Right lobe of liver (tissue), 6 donors: ENCODE results near the gene KPNA2. TPM values are rescaled to one million over a fixed set of nuclear protein-coding genes. Genes with fewer than 3 reads are reported as not detected.

Experiments used
- ATAC-seq, 4 donors: fragments of 200-7000 bp; cut with Tn5 transposase; one replicate each; pipeline ENCODE4 v1.9.1; 2020; ENCODE audit warnings: mild to moderate bottlenecking in 4 of 4, moderate library complexity in 4 of 4
- DNase-seq, 3 donors: peaks; one replicate each; pipeline ENCODE4 v3.0.0-alpha.2; 2020
- H3K27ac ChIP-seq, 3 donors: fragments of 200-600 bp; one replicate each; pipeline ENCODE4 v1.8.0; 2022
- H3K27me3 ChIP-seq, 2 donors: fragments of 200-600 bp; one replicate each; pipeline ENCODE4 v1.8.0; 2022
- H3K36me3 ChIP-seq, 4 donors: fragments of 200-600 bp; sonication (generic) in 1 of 4; one replicate each; pipeline versions ENCODE4 v1.5.1 to v1.8.0; 2017 to 2022; ENCODE audit warnings: control low read depth in 1 of 4
- H3K4me1 ChIP-seq, 4 donors: fragments of 200-600 bp; sonication (generic) in 1 of 4; one replicate each; pipeline versions ENCODE4 v1.5.1 to v1.8.0; 2017 to 2022; ENCODE audit warnings: control low read depth in 1 of 4
- H3K4me3 ChIP-seq, 3 donors: fragments of 200-600 bp; one replicate each; pipeline ENCODE4 v1.8.0; 2022
- H3K9me3 ChIP-seq, 4 donors: fragments of 200-600 bp; sonication (generic) in 1 of 4; one replicate each; pipeline versions ENCODE4 v1.5.1 to v1.8.0; 2017 to 2022; ENCODE audit warnings: control low read depth in 1 of 4
- POLR2A ChIP-seq: fragments of 450-650 bp; IDR thresholded peaks from one replicate; pipeline ENCODE4 v1.6.1; 2017; ENCODE audit warnings: antibody characterized with exemption, mild to moderate bottlenecking
- WGBS: methylation state at CpG from one replicate; pipeline ENCODE4 v1.1.6; 2018; ENCODE audit warnings: low coverage, low lambda C conversion rate; ENCODE audit not compliant: insufficient coverage; ENCODE audit errors: missing lambda C conversion rate; 5-methylcytosine and 5-hydroxymethylcytosine counted together
- intact Hi-C, 2 donors: fragments of 100-400 bp; cut with DNase I; formaldehyde crosslinking; loops; one replicate each; pipeline versions ENCODE4 v1.11.2 to v1.14.1; 2022
- total RNA-seq, 6 experiments: library from RNA; depleted of rRNA in 2 of 6; stranded (reverse); fragments of >200 nt in 2 of 6; fragmentation: NEBNext Ultra II Directional in 3 of 6; extraction: Animal tissue kit (Norgen Biotek cat#: 25700) in 3 of 6; gene quantifications; one replicate each; pipeline versions ENCODE4 v1.1.0 to v1.2.4, GENCODE V29; 2016 to 2023
- TF ChIP-seq, protein P1 (sequence below), 4 donors: fragments of 200-600 bp in 3 of 4; fragments of 450-650 bp in 1 of 4; IDR thresholded peaks; one replicate each; pipeline versions ENCODE4 v1.5.1 to v1.8.0; 2016 to 2022; ENCODE audit warnings: antibody characterized with exemption in 4 of 4, mild to moderate bottlenecking in 2 of 4
- donor health status: DM: no; HTN: yes; CAD: no.
- donor health status: DM: no; HTN: no; CAD: no.
- donor health status: DM: no; HTN: no; CAD: no.
- donor health status: DM: no; HTN: yes; CAD: no.
- donor health status: DM: no; HTN: yes; CAD: no.

The KPNA2 gene
- total RNA-seq, 6 experiments from 2014 or later, result 9.2 to 36.6 (median 20.0) TPM

DNA sequence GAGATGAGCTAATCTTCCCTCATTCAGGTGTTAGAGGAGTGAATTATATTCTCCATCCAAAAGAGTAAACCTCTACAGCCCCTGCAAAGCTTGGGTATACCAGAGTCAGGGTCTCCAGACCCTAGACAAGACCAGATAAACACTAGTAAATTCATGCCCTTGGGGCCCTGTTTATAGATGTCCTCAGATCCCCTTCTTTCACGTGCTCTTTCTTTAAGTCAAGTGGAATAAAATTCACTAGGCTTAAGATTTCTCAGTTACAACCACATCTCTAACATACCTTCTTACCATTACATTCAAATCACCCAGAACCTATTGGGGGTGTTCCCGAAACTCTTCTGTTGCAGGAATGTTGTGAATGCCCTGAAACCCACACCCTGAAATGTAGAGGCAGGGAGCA lies 37.1 kb upstream of the KPNA2 start:
- DNase-seq (no peak), ATAC-seq (no peak)
- Histone ChIP-seq H3K27me3 (no peaks in the 10 kb centered on the region), H3K4me1 (peaks cover 0 to 10% (median 0%) of the 10 kb centered on the region in 4 donors), H3K4me3 (no peak overlapping the region), H3K36me3 (no peaks in the 10 kb centered on the region), H3K9me3 (no peaks in the 10 kb centered on the region), H3K27ac (no peak overlapping the region)
- TF ChIP-seq POLR2A, result no peak
- TF ChIP-seq, protein P1, sequence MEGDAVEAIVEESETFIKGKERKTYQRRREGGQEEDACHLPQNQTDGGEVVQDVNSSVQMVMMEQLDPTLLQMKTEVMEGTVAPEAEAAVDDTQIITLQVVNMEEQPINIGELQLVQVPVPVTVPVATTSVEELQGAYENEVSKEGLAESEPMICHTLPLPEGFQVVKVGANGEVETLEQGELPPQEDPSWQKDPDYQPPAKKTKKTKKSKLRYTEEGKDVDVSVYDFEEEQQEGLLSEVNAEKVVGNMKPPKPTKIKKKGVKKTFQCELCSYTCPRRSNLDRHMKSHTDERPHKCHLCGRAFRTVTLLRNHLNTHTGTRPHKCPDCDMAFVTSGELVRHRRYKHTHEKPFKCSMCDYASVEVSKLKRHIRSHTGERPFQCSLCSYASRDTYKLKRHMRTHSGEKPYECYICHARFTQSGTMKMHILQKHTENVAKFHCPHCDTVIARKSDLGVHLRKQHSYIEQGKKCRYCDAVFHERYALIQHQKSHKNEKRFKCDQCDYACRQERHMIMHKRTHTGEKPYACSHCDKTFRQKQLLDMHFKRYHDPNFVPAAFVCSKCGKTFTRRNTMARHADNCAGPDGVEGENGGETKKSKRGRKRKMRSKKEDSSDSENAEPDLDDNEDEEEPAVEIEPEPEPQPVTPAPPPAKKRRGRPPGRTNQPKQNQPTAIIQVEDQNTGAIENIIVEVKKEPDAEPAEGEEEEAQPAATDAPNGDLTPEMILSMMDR (IDR thresholded peaks at IDR 0.05), result no peak
- 81% methylated on average over 2 of the region's 2 CpGs for WGBS
- intact Hi-C loops, result no loop called here

DNA sequence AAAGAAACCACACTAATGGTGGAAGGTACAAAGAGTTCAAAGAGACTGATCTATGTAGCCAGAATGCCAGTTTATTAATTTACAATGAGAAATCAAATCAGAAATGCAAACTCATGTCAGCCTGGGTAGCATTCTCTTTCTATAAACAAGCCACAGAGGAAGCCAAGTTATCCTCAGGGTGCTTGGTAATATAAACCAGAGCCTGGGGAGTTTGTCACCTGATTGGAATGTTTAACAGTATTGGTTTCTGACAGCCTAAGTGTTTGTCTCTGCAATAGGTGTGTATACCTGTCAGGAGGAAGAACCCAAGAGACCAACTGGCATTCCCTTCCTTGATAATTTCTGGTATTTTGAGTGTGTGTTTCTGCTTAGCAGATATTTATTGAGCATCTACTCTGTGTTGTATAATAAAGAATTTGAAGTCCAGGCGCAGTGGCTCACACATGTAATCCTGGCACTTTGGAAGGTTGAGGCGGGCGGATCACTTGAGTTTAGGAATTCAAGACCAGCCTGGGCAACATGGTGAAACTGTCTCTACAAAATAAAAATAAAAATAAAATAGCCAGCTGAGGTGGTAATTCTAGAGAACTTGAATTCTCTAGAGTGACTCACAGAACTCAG lies 36.1 kb upstream of the KPNA2 start:
- ATAC-seq, result no peak
- no peak for DNase-seq
- no peak overlapping the region for H3K4me3 ChIP-seq

DNA sequence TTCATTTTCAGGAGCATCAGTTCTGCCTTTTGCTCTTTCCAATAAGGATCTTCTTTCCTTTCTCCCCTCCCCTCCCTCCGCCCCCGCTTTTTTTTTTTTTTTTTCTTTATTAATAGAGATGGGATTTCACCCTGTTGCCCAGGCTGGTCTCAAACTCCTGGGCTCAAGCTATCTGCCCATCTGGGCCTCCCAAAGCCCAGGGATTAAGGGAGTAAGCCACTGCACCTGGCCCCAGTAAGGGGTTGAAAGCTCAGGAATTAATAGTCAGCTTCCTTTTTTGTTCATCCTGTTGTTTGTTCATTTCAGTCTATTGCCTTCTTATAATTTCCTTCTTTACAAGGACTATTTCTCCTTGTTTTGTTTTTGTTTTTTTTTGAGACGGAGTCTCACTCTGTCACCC lies 31.3 kb upstream of the KPNA2 start:
- Histone ChIP-seq H3K4me1 (no peaks in the 10 kb centered on the region), H3K27me3 (no peaks in the 10 kb centered on the region), H3K36me3 (no peaks in the 10 kb centered on the region), H3K27ac (no peak overlapping the region), H3K9me3 (no peaks in the 10 kb centered on the region), H3K4me3 (no peak overlapping the region)
- ATAC-seq (no peak), DNase-seq (no peak)
- intact Hi-C loops, result no loop called here
- WGBS, result 93% methylated on average over 3 of the region's 3 CpGs
- TF ChIP-seq, protein P1 (IDR thresholded peaks at IDR 0.05), result no peak
- TF ChIP-seq POLR2A, result no peak

More for the DNA sequence above, 36.1 kb upstream of the KPNA2 start:
- intact Hi-C loops, result no loop called here
- Histone ChIP-seq H3K27ac (no peak overlapping the region), H3K9me3 (no peaks in the 10 kb centered on the region), H3K36me3 (no peaks in the 10 kb centered on the region), H3K27me3 (no peaks in the 10 kb centered on the region), H3K4me1 (peaks cover 0 to 10% (median 0%) of the 10 kb centered on the region in 4 donors)
- TF ChIP-seq POLR2A, result no peak
- TF ChIP-seq, protein P1 (IDR thresholded peaks at IDR 0.05), result no peak
- 93% methylated on average over 3 of the region's 3 CpGs for WGBS

DNA sequence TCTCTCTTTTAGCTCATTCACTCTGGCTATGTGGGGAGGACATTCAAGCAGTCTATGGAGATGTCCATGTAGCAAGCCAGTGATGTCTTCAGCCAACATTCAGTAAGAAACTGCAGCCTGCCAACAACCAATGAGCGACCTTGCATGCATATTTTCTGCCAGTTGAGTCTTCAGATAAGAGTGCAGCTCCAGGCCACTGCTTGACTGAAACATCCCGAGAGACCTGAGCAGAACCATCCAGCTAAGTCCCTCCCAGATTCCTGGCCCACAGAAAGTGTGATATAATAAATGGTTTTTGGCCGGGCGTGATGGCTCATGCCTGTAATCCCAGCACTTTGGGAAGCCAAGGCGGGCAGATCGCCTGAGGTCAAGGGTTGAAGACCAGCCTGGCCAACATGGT lies 28.7 kb upstream of the KPNA2 start:
- no peaks in the 10 kb centered on the region for H3K4me1 ChIP-seq
- H3K9me3 ChIP-seq, result no peaks in the 10 kb centered on the region
- no peak overlapping the region for H3K27ac ChIP-seq
- no peak for TF ChIP-seq POLR2A
- TF ChIP-seq, protein P1 (IDR thresholded peaks at IDR 0.05), result no peak
- ATAC-seq, result no peak
- no peaks in the 10 kb centered on the region for H3K36me3 ChIP-seq
- intact Hi-C loops, result no loop called here
- WGBS, result 33% methylated on average over 4 of the region's 6 CpGs
- DNase-seq, result no peak
- H3K27me3 ChIP-seq, result no peaks in the 10 kb centered on the region
- H3K4me3 ChIP-seq, result no peak overlapping the region
